22Rv1 (cell line): ENCODE results near the gene ADCK1.

Experiments used
- H3K27ac ChIP-seq: fragments of 450-650 bp; 2 replicates; pipeline ENCODE4 v1.5.1; 2017
- CTCF ChIP-seq: fragments of 450-650 bp; IDR thresholded peaks from 2 replicates; pipeline ENCODE4 v1.5.1; 2017; ENCODE audit warnings: mild to moderate bottlenecking
- ZFX ChIP-seq: fragments of 450-650 bp; IDR thresholded peaks from 2 replicates; pipeline ENCODE4 v1.6.1; 2017; ENCODE audit warnings: antibody characterized with exemption, borderline replicate concordance

Gene ADCK1

GRCh38 chr14:77924141-77924948, 124.4 kb downstream of the ADCK1 start:
- no peak overlapping the region for H3K27ac ChIP-seq
- no peak for TF ChIP-seq CTCF
- TF ChIP-seq ZFX, result no peak

GRCh38 chr14:77926942-77927341, 127.0 kb downstream of the ADCK1 start:
- no peak for TF ChIP-seq ZFX
- no peak for TF ChIP-seq CTCF
- H3K27ac ChIP-seq, result no peak overlapping the region

GRCh38 chr14:77931441-77931840, 131.5 kb downstream of the ADCK1 start:
- TF ChIP-seq CTCF (no peak), ZFX (no peak)
- no peak overlapping the region for H3K27ac ChIP-seq

- no peak overlapping the region for H3K27ac ChIP-seq
- no peak for TF ChIP-seq ZFX
- TF ChIP-seq CTCF, result no peak
Measured at GRCh38 chr14:77936138-77936639, 136.3 kb downstream of the ADCK1 start.

GRCh38 chr14:77947372-77947771, 147.5 kb downstream of the ADCK1 start:
- no peak overlapping the region for H3K27ac ChIP-seq
- no peak for TF ChIP-seq CTCF
- no peak for TF ChIP-seq ZFX

GRCh38 chr14:77950371-77951063, 150.6 kb downstream of the ADCK1 start:
- H3K27ac ChIP-seq, result no peak overlapping the region
- no peak for TF ChIP-seq ZFX
- no peak for TF ChIP-seq CTCF
